Adrenal gland (tissue), 12 donors: ENCODE results near the gene HES4. TPM values are rescaled to one million over a fixed set of nuclear protein-coding genes. Genes with fewer than 3 reads are reported as not detected.
A peak's percentile ranks its signal among the peaks of the same experiment; 100 is the strongest.
"Not testable (repeated sequence)": the region's sequence is repeated elsewhere in the genome, so short reads cannot be mapped to it uniquely, and the experiment has no call there.

ENCODE experiments used
- DNase-seq, 7 donors: peaks; one replicate each; pipeline ENCODE4 v3.0.0-alpha.2; 2019 to 2020
- H3K27ac ChIP-seq, 5 donors: fragments of 200-600 bp; sonication (generic) in 4 of 5; 1 replicate in 3 of 5; 2 replicates in 2 of 5; pipeline versions ENCODE4 v1.5.1 to v1.8.0; 2016 to 2020; ENCODE audit warnings: mild to moderate bottlenecking in 1 of 5
- H3K27me3 ChIP-seq: fragments of 200-600 bp; 2 replicates; pipeline ENCODE4 v1.8.0; 2021
- H3K36me3 ChIP-seq, 2 donors: fragments of 200-600 bp; replicated peaks in 1 of 2; 1 replicate in 1 of 2; 2 replicates in 1 of 2; pipeline versions ENCODE4 v1.5.1 to v1.8.0; 2018 to 2022
- H3K4me1 ChIP-seq, 2 donors: fragments of 200-600 bp; replicated peaks in 1 of 2; 1 replicate in 1 of 2; 2 replicates in 1 of 2; pipeline versions ENCODE4 v1.5.1 to v1.8.0; 2018 to 2021
- H3K4me3 ChIP-seq, 4 donors: fragments of 200-600 bp; sonication (generic) in 3 of 4; one replicate each; pipeline ENCODE4 v1.5.1; 2016 to 2018
- H3K9me3 ChIP-seq, 3 donors: fragments of 200-600 bp; sonication (generic) in 1 of 3; replicated peaks in 1 of 3; 1 replicate in 2 of 3; 2 replicates in 1 of 3; pipeline versions ENCODE4 v1.5.1 to v1.8.0; 2016 to 2021
- CTCF ChIP-seq, 6 experiments: fragments of 450-650 bp in 4 of 6; fragments of 200-600 bp in 2 of 6; sonication (generic) in 1 of 6; IDR thresholded peaks; 1 replicate in 5 of 6; 2 replicates in 1 of 6; pipeline versions ENCODE4 v1.5.1 to v1.8.0; 2016 to 2021; ENCODE audit warnings: antibody characterized with exemption in 6 of 6, mild to moderate bottlenecking in 2 of 6, moderate library complexity in 1 of 6
- POLR2A ChIP-seq, 2 donors: fragments of 450-650 bp; IDR thresholded peaks; one replicate each; pipeline ENCODE4 v1.6.1; 2017; ENCODE audit warnings: antibody characterized with exemption in 2 of 2, mild to moderate bottlenecking in 2 of 2, moderate library complexity in 1 of 2
- WGBS, 4 donors: extraction: QIAGEN DNeasy Blood & Tissue Kit in 2 of 4; methylation state at CpG; one replicate each; pipeline versions ENCODE4 v1.1.5 to v1.1.7; 2013 to 2017; 5-methylcytosine and 5-hydroxymethylcytosine counted together
- intact Hi-C, 2 donors: fragments of 100-400 bp; cut with DNase I; formaldehyde crosslinking; loops; one replicate each; pipeline versions ENCODE4 v1.14.1 to v1.15.0; 2022 to 2023
- polyA plus RNA-seq, 3 donors: library from polyadenylated mRNA; stranded (reverse); fragments of 200-250 nt in 2 of 3; fragments of 350-450 nt in 1 of 3; fragmentation: Illumina TruSeq in 1 of 3; extraction: RNeasy Lipid Tissue Mini Kit (QIAGEN cat#74804) in 1 of 3; gene quantifications; one replicate each; pipeline ENCODE4 v1.2.3, GENCODE V29; 2013 to 2014
- total RNA-seq, 9 donors: library from RNA; depleted of rRNA in 4 of 9; stranded (reverse); fragments of >200 nt in 4 of 9; fragments of 120-200 nt in 1 of 9; fragmentation: NEBNext Ultra II Directional in 1 of 9; extraction: Animal tissue kit (Norgen Biotek cat#: 25700) in 1 of 9; gene quantifications; one replicate each; pipeline versions ENCODE4 v1.1.0 to v1.2.4, GENCODE V29; 2013 to 2023
- donor health status: healthy with polysubstance abuse.
- donor health status: Bipolar disorder and iron deficiency.
- donor health status: DM: yes; HTN: yes; CAD: no.
- donor health status: DM: no; HTN: no; CAD: no.
- donor health status: DM: no; HTN: no; CAD: no.
- donor health status: DM: yes; HTN: yes; CAD: no.

Gene HES4
- total and polyA plus RNA-seq, 12 donors: 3.1 to 29.8 (median 6.4) TPM; not detected in 1

GRCh38 chr1:1014799-1015681 is 15.1 kb upstream of the HES4 start:
- WGBS, 4 donors: 74 to 82% (median 77%) methylated on average over 5 to 20 of the region's 20 CpGs
- Histone ChIP-seq H3K27ac (no peak overlapping the region), H3K9me3 (no peaks in the 10 kb centered on the region), H3K36me3 (no peaks in the 10 kb centered on the region), H3K4me1 (peaks cover 0 to 19% of the 10 kb centered on the region in 2 donors), H3K27me3 (no peaks in the 10 kb centered on the region), H3K4me3 (no peak overlapping the region)
- no peak for DNase-seq
- TF ChIP-seq POLR2A (IDR thresholded peaks at IDR 0.05): no peak
- peak in 1 of 6 experiments; percentile 20 for TF ChIP-seq CTCF (IDR thresholded peaks at IDR 0.05)
- intact Hi-C loops: no loop called here

- no peak for TF ChIP-seq CTCF (IDR thresholded peaks at IDR 0.05)
- no peak for TF ChIP-seq POLR2A (IDR thresholded peaks at IDR 0.05)
- Histone ChIP-seq H3K27ac (peak overlapping the region in 4 of 5 donors; percentile 70 to 93 (median 79)), H3K4me3 (peak overlapping the region in 1 of 4 donors; percentile 67), H3K36me3 (no peaks in the 10 kb centered on the region), H3K27me3 (no peaks in the 10 kb centered on the region), H3K9me3 (no peaks in the 10 kb centered on the region), H3K4me1 (peaks cover 0 to 18% of the 10 kb centered on the region in 2 donors)
- intact Hi-C loops: no loop called here
- no peak for DNase-seq
- WGBS, 4 donors: 66 to 74% (median 68%) methylated on average over 20 to 41 of the region's 41 CpGs
Observed at GRCh38 chr1:1013922-1014648, 14.2 kb upstream of the HES4 start.

DNA sequence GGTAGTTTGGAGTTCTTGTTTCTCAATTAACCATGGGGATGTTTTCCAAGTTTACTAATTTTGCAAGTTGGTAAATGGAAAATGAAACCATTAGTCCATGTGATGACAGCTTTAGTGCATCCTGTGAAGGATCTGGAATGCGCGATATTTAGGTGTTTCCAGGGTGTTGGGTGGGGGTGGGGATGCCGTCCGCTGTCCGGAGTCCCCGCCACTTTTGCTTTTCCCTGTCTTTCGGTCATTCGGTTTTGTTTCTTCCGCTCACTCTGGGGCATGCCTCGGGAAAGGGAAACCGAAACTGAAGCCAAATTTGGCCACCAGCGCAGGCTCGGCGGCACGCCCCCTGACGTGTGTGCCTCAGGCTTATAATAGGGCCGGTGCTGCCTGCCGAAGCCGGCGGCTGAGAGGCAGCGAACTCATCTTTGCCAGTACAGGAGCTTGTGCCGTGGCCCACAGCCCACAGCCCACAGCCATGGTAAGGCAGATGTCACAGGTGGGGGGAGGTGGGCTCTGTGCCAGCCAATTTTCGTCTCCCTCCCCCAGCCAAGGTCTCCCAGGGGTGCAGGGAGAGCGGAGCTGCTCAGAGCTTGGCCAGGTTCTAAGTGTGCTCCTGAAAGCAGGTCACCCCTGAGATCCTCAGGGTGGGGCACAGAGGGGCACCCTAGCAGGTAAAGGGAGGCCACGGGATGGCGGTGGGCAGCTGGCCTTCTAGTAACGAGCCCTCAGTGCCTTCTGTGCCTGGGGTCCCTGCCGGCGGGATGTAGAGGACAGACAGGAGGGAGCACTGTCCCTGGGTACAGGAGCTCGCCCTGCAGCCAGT is 13.4 kb upstream of the HES4 start, which contains the start of gene ISG15:
ISG15 (plus strand) TSS at position 393 of the 817 bp plus-strand sequence; CDS start at position 470, 77 bp downstream.
- H3K9me3 ChIP-seq: no peaks in the 10 kb centered on the region
- H3K4me3 ChIP-seq: peak within 1 kb of the TSS in 3 of 4 donors; percentile 54 to 68 (median 67)
- TF ChIP-seq POLR2A (IDR thresholded peaks at IDR 0.05) (peak in 1 of 2 donors; percentile 72), CTCF (IDR thresholded peaks at IDR 0.05) (no peak)
- H3K27me3 ChIP-seq: no peaks in the 10 kb centered on the region
- H3K4me1 ChIP-seq: peaks cover 0 to 14% of the 10 kb centered on the region in 2 donors
- H3K36me3 ChIP-seq: no peaks in the 10 kb centered on the region
- WGBS, 4 donors: 0 to 4% (median 2%) methylated on average over 16 to 30 of the region's 30 CpGs
- intact Hi-C loops: no loop called here
- peak within 1 kb of the TSS in 4 of 5 donors; percentile 70 to 93 (median 79) for H3K27ac ChIP-seq
- peak; percentile 88 to 96 (median 92) for DNase-seq

- H3K36me3 ChIP-seq, intact Hi-C loops, DNase-seq, H3K27me3 ChIP-seq, H3K9me3 ChIP-seq: not testable (repeated sequence)
- peaks cover 0 to 14% of the 10 kb centered on the region in 2 donors for H3K4me1 ChIP-seq
- H3K4me3 ChIP-seq: peak overlapping the region in 3 of 4 donors; percentile 54 to 68 (median 67)
- 55 to 59% (median 56%) methylated on average over 11 to 13 of the region's 13 CpGs for WGBS, 4 donors
- H3K27ac ChIP-seq: peak overlapping the region in 4 of 5 donors; percentile 70 to 93 (median 79)
Observed at GRCh38 chr1:1012736-1013104, 12.8 kb upstream of the HES4 start.
